H9 (cell line): ENCODE results near the gene FAM171A1. TPM values are rescaled to one million over a fixed set of nuclear protein-coding genes. Genes with fewer than 3 reads are reported as not detected.

Experiments used
- DNase-seq: peaks from one replicate; pipeline ENCODE4 v3.0.0-alpha.2; 2017
- H2AFZ ChIP-seq: one replicate; pipeline ENCODE4 v1.6.1; 2013; ENCODE audit warnings: mild to moderate bottlenecking, low read length, control low read depth, moderate library complexity
- H2AK5ac ChIP-seq: 2 replicates; pipeline ENCODE4 v1.6.1; 2013; ENCODE audit warnings: low read length, control low read depth, mixed read lengths; ENCODE audit not compliant: insufficient read length
- H2BK120ac ChIP-seq: one replicate; pipeline ENCODE4 v1.6.1; 2013; ENCODE audit warnings: low read depth, mild to moderate bottlenecking, low read length, control low read depth, inconsistent platforms; ENCODE audit not compliant: poor library complexity, severe bottlenecking
- H2BK12ac ChIP-seq: 2 replicates; pipeline ENCODE4 v1.6.1; 2013; ENCODE audit warnings: low read length, control low read depth, mixed read lengths, low read depth; ENCODE audit not compliant: insufficient read length
- H2BK15ac ChIP-seq: 2 replicates; pipeline ENCODE4 v1.6.1; 2013; ENCODE audit warnings: low read depth, low read length, control low read depth
- H2BK20ac ChIP-seq: one replicate; pipeline ENCODE4 v1.6.1; 2013; ENCODE audit warnings: low read depth, mild to moderate bottlenecking, low read length, control low read depth, inconsistent platforms; ENCODE audit not compliant: poor library complexity, severe bottlenecking
- H2BK5ac ChIP-seq: 2 replicates; pipeline ENCODE4 v1.6.1; 2013; ENCODE audit warnings: low read length, control low read depth, mixed read lengths; ENCODE audit not compliant: insufficient read length
- H3K14ac ChIP-seq: 2 replicates; pipeline ENCODE4 v1.6.1; 2013; ENCODE audit warnings: low read length, control low read depth; ENCODE audit not compliant: insufficient read depth
- H3K18ac ChIP-seq: 2 replicates; pipeline ENCODE4 v1.6.1; 2013; ENCODE audit warnings: low read depth, mild to moderate bottlenecking, mixed read lengths, low read length, control low read depth; ENCODE audit not compliant: insufficient read length
- H3K23ac ChIP-seq: 2 replicates; pipeline ENCODE4 v1.6.1; 2013; ENCODE audit warnings: low read length, control low read depth, mixed read lengths, low read depth; ENCODE audit not compliant: insufficient read length
- H3K23me2 ChIP-seq: 2 replicates; pipeline ENCODE4 v1.6.1; 2013; ENCODE audit warnings: low read depth, mild to moderate bottlenecking, mixed read lengths, low read length, control low read depth; ENCODE audit not compliant: insufficient read length, poor library complexity, severe bottlenecking
- H3K27ac ChIP-seq: 2 replicates; pipeline ENCODE4 v1.5.1; 2013; ENCODE audit warnings: low read length, control low read depth, mixed read lengths, low read depth; ENCODE audit not compliant: insufficient read length
- H3K27me3 ChIP-seq: 2 replicates; pipeline ENCODE4 v1.6.1; 2013; ENCODE audit warnings: low read length, control low read depth, inconsistent platforms; ENCODE audit not compliant: insufficient read depth
- H3K4ac ChIP-seq: 2 replicates; pipeline ENCODE4 v1.6.1; 2013; ENCODE audit warnings: low read depth, mild to moderate bottlenecking, control low read depth, inconsistent platforms, low read length, moderate library complexity
- H3K4me1 ChIP-seq: 2 replicates; pipeline ENCODE4 v1.6.1; 2013; ENCODE audit warnings: low read length, control low read depth, inconsistent platforms; ENCODE audit not compliant: insufficient read depth
- H3K4me2 ChIP-seq: 2 replicates; pipeline ENCODE4 v1.6.1; 2013; ENCODE audit warnings: low read length, control low read depth, mixed read lengths; ENCODE audit not compliant: insufficient read length, insufficient read depth
- H3K56ac ChIP-seq: 2 replicates; pipeline ENCODE4 v1.6.1; 2013; ENCODE audit warnings: low read depth, mild to moderate bottlenecking, mixed read lengths, low read length, control low read depth; ENCODE audit not compliant: insufficient read length
- H3K79me1 ChIP-seq: 2 replicates; pipeline ENCODE4 v1.6.1; 2013; ENCODE audit warnings: low read depth, mild to moderate bottlenecking, moderate library complexity, low read length, control low read depth, inconsistent platforms; ENCODE audit not compliant: insufficient read depth, poor library complexity, severe bottlenecking
- H3K79me2 ChIP-seq: 2 replicates; pipeline ENCODE4 v1.6.1; 2013; ENCODE audit warnings: low read length, control low read depth, inconsistent platforms; ENCODE audit not compliant: insufficient read depth
- H3K9ac ChIP-seq: 2 replicates; pipeline ENCODE4 v1.6.1; 2013; ENCODE audit warnings: low read length, control low read depth, mixed read lengths; ENCODE audit not compliant: insufficient read length; ENCODE audit errors: extremely low read depth
- H3K9me3 ChIP-seq: one replicate; pipeline ENCODE4 v1.6.1; 2013; ENCODE audit warnings: low read depth, low read length, inconsistent platforms; ENCODE audit not compliant: control insufficient read depth
- H3T11ph ChIP-seq: one replicate; pipeline ENCODE4 v1.6.1; 2013; ENCODE audit warnings: mild to moderate bottlenecking, low read length, control low read depth, inconsistent platforms
- H4K20me1 ChIP-seq: one replicate; pipeline ENCODE4 v1.6.1; 2013; ENCODE audit not compliant: control insufficient read depth, insufficient read length, insufficient read depth
- H4K5ac ChIP-seq: 2 replicates; pipeline ENCODE4 v1.6.1; 2013; ENCODE audit warnings: low read depth, mild to moderate bottlenecking, mixed read lengths, low read length, control low read depth; ENCODE audit not compliant: insufficient read length
- H4K8ac ChIP-seq: replicated peaks from 2 replicates; pipeline ENCODE4 v1.6.1; 2013; ENCODE audit warnings: low read length, control low read depth, mixed read lengths, low read depth; ENCODE audit not compliant: insufficient read length
- H4K91ac ChIP-seq: 2 replicates; pipeline ENCODE4 v1.6.1; 2013; ENCODE audit warnings: low read depth, mild to moderate bottlenecking, moderate library complexity, mixed read lengths, low read length, control low read depth; ENCODE audit not compliant: insufficient read length
- H3K27ac Mint-ChIP-seq, 3 experiments: 2 replicates in 2 of 3; 3 replicates in 1 of 3; pipeline ENCODE4 v1.8.0; 2020 to 2021; ENCODE audit warnings: mixed read lengths in 3 of 3, mild to moderate bottlenecking in 1 of 3, moderate library complexity in 1 of 3
- H3K27me3 Mint-ChIP-seq: 2 replicates; pipeline ENCODE4 v1.8.0; 2021; ENCODE audit warnings: low read depth, mild to moderate bottlenecking, moderate library complexity, mixed read lengths
- H3K36me3 Mint-ChIP-seq, 3 experiments: 2 replicates in 2 of 3; 3 replicates in 1 of 3; pipeline ENCODE4 v1.8.0; 2020 to 2021; ENCODE audit warnings: low read depth in 3 of 3, mixed read lengths in 3 of 3; ENCODE audit not compliant: insufficient read depth in 1 of 3
- H3K4me1 Mint-ChIP-seq, 2 experiments: 2 replicates each; pipeline ENCODE4 v1.8.0; 2020; ENCODE audit warnings: mixed read lengths in 2 of 2
- H3K4me3 Mint-ChIP-seq, 2 experiments: 2 replicates in 1 of 2; 3 replicates in 1 of 2; pipeline ENCODE4 v1.8.0; 2020 to 2021; ENCODE audit warnings: mild to moderate bottlenecking in 2 of 2, mixed read lengths in 2 of 2, moderate library complexity in 1 of 2
- H3K9me3 Mint-ChIP-seq, 2 experiments: 2 replicates in 1 of 2; 3 replicates in 1 of 2; pipeline ENCODE4 v1.8.0; 2020; ENCODE audit warnings: mild to moderate bottlenecking in 2 of 2, mixed read lengths in 2 of 2, moderate library complexity in 1 of 2
- WGBS: extraction: QIAGEN DNeasy Blood & Tissue Kit; methylation state at CpG from one replicate; pipeline ENCODE4 v1.1.7; 2013; ENCODE audit warnings: missing lambda C conversion rate, low lambda C conversion rate, mixed read lengths; ENCODE audit not compliant: insufficient read length; ENCODE audit errors: extremely low coverage; 5-methylcytosine and 5-hydroxymethylcytosine counted together
- total RNA-seq: library from RNA; stranded (reverse); gene quantifications from 2 replicates; pipeline ENCODE4 v1.2.1, GENCODE V29; 2021
- TF ChIP-seq, protein P1 (sequence below): fragments of 200-600 bp; sonication (generic); conservative IDR thresholded peaks from 3 replicates; pipeline ENCODE4 v1.8.0; 2021; ENCODE audit warnings: antibody characterized with exemption, mild to moderate bottlenecking

The FAM171A1 gene
- total RNA-seq, 1 experiment from 2014 or later: 37.4 TPM

DNA sequence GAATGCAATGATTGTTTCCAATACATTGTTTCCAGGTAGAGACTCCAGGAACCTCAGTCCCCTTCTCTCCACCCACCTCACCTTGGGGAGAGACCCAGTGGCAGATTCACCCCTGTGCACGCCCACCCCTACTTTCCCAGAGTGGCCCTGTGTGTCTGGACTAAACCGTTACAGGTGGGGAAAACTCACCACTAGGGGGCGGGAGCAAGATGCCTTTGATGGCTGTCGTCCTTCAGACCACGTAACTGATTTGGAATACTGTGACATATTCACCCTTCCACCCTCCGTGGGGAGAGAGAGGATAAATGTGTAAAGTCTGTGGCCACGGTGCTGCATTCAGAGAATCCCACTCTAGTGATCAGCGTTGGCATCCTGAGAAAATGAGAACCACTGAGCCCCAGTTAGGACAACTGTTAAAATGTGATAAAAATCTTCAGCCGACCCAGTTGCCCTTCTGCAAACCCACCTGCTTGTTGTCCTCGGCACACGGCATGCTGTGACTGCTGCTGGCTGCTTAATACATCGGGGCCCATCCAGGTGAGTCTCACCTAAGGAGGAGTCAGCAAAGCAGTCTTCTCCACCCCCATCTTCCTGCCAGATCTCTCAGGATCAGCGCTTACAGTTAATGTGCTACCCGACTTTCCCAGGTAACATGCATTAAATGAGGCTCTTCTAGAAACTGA is 161.1 kb downstream of the FAM171A1 start:
- Histone ChIP-seq H2AK5ac (no peak overlapping the region), H4K8ac (no peak overlapping the region), H4K5ac (no peak overlapping the region), H2BK15ac (no peak overlapping the region), H2BK120ac (no peak overlapping the region), H3K23me2 (no peaks in the 10 kb centered on the region), H2BK20ac (no peak overlapping the region), H3K9me3 (no peaks in the 10 kb centered on the region), H2AFZ (no peak overlapping the region), H3K23ac (no peak overlapping the region), H2BK12ac (no peak overlapping the region), H4K91ac (no peak overlapping the region), H3K18ac (no peak overlapping the region), H3K56ac (no peak overlapping the region), H3K79me2 (no peaks in the 10 kb centered on the region), H3K14ac (no peak overlapping the region), H3K27me3 (no peaks in the 10 kb centered on the region; the same call in 1 of the 2 replicates), H4K20me1 (no peaks in the 10 kb centered on the region), H3K79me1 (no peaks in the 10 kb centered on the region), H2BK5ac (no peak overlapping the region), H3T11ph (no peak overlapping the region), H3K4me2 (no peak overlapping the region), H3K27ac (no peak overlapping the region), H3K4ac (no peak overlapping the region), H3K9ac (no peak overlapping the region), H3K4me1 (no peaks in the 10 kb centered on the region; the same call in 1 of the 2 replicates)
- peak; percentile 80 for DNase-seq
- H3K27me3 Mint-ChIP-seq: no peaks in the 10 kb centered on the region
- no CpG with 5 or more reads among the region's 14 CpGs for WGBS
- H3K9me3 Mint-ChIP-seq: no peaks in the 10 kb centered on the region
- peaks cover 9 to 17% of the 10 kb centered on the region in 2 experiments for H3K4me1 Mint-ChIP-seq
- H3K27ac Mint-ChIP-seq: peak overlapping the region in 2 of 3 experiments; percentile 44 to 83; a peak in 1 of 7 replicates
- no peak overlapping the region; a peak in 1 of 5 replicates for H3K4me3 Mint-ChIP-seq
- TF ChIP-seq, protein P1, sequence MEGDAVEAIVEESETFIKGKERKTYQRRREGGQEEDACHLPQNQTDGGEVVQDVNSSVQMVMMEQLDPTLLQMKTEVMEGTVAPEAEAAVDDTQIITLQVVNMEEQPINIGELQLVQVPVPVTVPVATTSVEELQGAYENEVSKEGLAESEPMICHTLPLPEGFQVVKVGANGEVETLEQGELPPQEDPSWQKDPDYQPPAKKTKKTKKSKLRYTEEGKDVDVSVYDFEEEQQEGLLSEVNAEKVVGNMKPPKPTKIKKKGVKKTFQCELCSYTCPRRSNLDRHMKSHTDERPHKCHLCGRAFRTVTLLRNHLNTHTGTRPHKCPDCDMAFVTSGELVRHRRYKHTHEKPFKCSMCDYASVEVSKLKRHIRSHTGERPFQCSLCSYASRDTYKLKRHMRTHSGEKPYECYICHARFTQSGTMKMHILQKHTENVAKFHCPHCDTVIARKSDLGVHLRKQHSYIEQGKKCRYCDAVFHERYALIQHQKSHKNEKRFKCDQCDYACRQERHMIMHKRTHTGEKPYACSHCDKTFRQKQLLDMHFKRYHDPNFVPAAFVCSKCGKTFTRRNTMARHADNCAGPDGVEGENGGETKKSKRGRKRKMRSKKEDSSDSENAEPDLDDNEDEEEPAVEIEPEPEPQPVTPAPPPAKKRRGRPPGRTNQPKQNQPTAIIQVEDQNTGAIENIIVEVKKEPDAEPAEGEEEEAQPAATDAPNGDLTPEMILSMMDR: peak; percentile 92
- H3K36me3 Mint-ChIP-seq: peaks cover 5 to 29% (median 16%) of the 10 kb centered on the region in 3 experiments; a peak in 6 of 7 replicates
